ENCODE measurements around the gene SERPINA6.

DNA sequence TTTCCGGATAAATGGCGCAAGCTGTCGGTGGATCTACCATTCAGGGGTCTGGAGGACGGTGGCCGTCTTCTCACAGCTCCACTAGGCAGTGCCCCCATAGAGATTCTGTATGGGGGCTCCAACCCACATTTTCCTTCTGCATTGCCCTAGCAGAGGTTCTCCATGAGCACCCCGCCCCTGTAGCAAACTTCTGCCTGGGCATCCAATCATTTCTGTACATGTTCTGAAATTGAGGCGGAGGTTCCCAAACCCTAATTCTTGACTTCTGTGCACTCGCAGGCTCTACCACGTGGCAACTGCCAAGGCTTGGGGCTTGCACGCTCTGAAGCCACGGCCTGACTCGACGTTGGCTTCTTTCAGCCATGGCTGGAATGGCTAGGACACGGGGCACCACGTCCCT lies 25.0 kb downstream of the SERPINA6 start:
- TF ChIP-seq, protein P1, sequence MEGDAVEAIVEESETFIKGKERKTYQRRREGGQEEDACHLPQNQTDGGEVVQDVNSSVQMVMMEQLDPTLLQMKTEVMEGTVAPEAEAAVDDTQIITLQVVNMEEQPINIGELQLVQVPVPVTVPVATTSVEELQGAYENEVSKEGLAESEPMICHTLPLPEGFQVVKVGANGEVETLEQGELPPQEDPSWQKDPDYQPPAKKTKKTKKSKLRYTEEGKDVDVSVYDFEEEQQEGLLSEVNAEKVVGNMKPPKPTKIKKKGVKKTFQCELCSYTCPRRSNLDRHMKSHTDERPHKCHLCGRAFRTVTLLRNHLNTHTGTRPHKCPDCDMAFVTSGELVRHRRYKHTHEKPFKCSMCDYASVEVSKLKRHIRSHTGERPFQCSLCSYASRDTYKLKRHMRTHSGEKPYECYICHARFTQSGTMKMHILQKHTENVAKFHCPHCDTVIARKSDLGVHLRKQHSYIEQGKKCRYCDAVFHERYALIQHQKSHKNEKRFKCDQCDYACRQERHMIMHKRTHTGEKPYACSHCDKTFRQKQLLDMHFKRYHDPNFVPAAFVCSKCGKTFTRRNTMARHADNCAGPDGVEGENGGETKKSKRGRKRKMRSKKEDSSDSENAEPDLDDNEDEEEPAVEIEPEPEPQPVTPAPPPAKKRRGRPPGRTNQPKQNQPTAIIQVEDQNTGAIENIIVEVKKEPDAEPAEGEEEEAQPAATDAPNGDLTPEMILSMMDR (IDR thresholded peaks at IDR 0.05), result no peak
- TF ChIP-seq POLR2AphosphoS5 (IDR thresholded peaks at IDR 0.05) (no peak), POLR2A (IDR thresholded peaks at IDR 0.05) (no peak)

Data from breast epithelium (tissue), 3 donors.